COR-L47 (cell line): Measurements from ENCODE around the gene CXCL9.
"Not testable (repeated sequence)": the region's sequence is repeated elsewhere in the genome, so short reads cannot be mapped to it uniquely, and the experiment has no call there.

Experiments
- DNase-seq: peaks from one replicate; lab custom pipeline; 2025; lab: John Stamatoyannopoulos, UW

Gene CXCL9

DNA sequence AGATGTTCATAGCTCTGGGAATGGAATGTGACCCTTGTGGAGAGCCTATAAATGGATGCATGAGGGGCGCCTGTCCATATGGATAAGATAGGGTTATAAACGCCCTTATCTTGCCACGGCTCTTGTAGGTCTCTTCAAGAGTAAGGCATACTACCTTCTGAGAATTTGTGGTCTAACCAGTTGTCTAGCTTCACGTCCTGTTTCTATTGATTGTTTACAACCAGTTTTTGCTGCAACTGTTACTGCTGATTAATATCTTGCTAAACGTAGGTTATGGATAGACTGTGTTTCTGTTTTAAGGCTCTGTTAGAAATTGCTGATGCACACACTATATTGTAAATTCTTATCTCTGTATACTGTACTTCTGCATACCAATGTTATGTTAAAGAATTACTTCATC, 52.5 kb downstream of the CXCL9 start:
- DNase-seq, result not testable (repeated sequence)

- no peak for DNase-seq
These were observed 53.8 kb downstream of the CXCL9 start for GRCh38 chr4:75953509-75953908.
